ENCODE data around the gene FGFR1OP2. TPM values are rescaled to one million over a fixed set of nuclear protein-coding genes. Genes with fewer than 3 reads are reported as not detected.

Gene FGFR1OP2
- total RNA-seq, 4 donors from 2014 or later: 38.1 to 60.3 (median 46.6) TPM

DNA sequence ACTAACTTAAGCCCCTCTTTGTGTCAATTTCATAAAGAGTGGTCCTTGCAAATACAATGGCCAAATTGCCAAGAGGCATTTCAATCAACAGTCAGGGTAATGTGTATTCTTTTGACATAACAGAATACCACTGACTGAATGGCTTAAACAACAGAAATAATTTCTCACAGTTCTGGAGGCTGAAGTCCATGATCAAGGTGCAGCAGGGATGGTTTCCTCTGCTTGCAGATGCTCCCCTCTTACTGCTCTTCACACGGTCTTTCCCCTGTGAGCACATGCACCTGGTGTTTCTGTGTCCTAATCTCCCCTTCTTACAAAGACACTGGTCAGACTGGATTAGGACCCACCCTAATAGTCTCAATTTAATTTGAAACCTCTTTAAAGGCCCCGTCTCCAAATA lies 31.9 kb downstream of the FGFR1OP2 start:
- TF ChIP-seq POLR2A (IDR thresholded peaks at IDR 0.05): no peak
- no peak for TF ChIP-seq CTCF (IDR thresholded peaks at IDR 0.05)
- WGBS, 2 donors: 94 to 95% methylated on average over 2 of the region's 2 CpGs
- no peak for DNase-seq (ENCODE audit: low spot score in 2 of 2)
- intact Hi-C loops (cut with DNase I; ENCODE audit: low total_unique reads): no loop called here
- H3K4me3 ChIP-seq (ENCODE audit: low read depth, poor library complexity, severe bottlenecking): no peak overlapping the region

- WGBS, 2 donors: 77 to 83% methylated on average over 2 of the region's 2 CpGs
- intact Hi-C loops (cut with DNase I; ENCODE audit: low total_unique reads): no loop called here
- DNase-seq (ENCODE audit: low spot score in 2 of 2): no peak
- TF ChIP-seq CTCF (IDR thresholded peaks at IDR 0.05) (no peak), POLR2A (IDR thresholded peaks at IDR 0.05) (no peak)
- no peak overlapping the region for H3K4me3 ChIP-seq (ENCODE audit: low read depth, poor library complexity, severe bottlenecking)
Measured at GRCh38 chr12:26971963-26972362, 33.7 kb downstream of the FGFR1OP2 start.

DNA sequence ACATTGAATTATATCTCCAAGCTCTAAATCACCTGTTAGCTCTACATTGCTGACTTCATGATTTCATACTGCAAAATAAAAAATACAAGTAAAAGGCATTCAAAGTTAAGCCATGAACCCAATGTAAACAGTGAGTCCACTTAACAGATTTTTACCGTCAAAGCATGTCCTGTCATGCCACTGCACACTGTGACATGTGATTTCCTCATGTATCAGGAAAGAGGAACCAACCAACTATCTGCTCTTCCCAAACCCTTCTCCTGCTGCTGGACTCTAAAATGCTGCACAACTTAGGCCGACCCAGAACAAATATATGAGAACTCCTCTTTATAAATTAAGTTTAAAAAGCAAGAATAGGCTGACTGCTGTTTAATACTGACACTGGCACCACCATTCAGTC lies 38.4 kb downstream of the FGFR1OP2 start:
- TF ChIP-seq CTCF (IDR thresholded peaks at IDR 0.05) (no peak), POLR2A (IDR thresholded peaks at IDR 0.05) (no peak)
- H3K4me3 ChIP-seq (ENCODE audit: low read depth, poor library complexity, severe bottlenecking): no peak overlapping the region
- WGBS, 2 donors: 82 to 93% methylated on average over 2 of the region's 2 CpGs

GRCh38 chr12:26978801-26979200 lies 40.5 kb downstream of the FGFR1OP2 start:
- intact Hi-C loops (cut with DNase I; ENCODE audit: low total_unique reads): no loop called here
- no peak for TF ChIP-seq CTCF (IDR thresholded peaks at IDR 0.05)
- TF ChIP-seq POLR2A (IDR thresholded peaks at IDR 0.05): no peak
- DNase-seq (ENCODE audit: low spot score in 2 of 2): no peak
- H3K4me3 ChIP-seq (ENCODE audit: low read depth, poor library complexity, severe bottlenecking): no peak overlapping the region
- WGBS, 2 donors: 93 to 95% methylated on average over 1 of the region's 1 CpG

More for the DNA sequence above, 38.4 kb downstream of the FGFR1OP2 start:
- intact Hi-C loops (cut with DNase I; ENCODE audit: low total_unique reads): no loop called here
- DNase-seq (ENCODE audit: low spot score in 2 of 2): no peak

DNA sequence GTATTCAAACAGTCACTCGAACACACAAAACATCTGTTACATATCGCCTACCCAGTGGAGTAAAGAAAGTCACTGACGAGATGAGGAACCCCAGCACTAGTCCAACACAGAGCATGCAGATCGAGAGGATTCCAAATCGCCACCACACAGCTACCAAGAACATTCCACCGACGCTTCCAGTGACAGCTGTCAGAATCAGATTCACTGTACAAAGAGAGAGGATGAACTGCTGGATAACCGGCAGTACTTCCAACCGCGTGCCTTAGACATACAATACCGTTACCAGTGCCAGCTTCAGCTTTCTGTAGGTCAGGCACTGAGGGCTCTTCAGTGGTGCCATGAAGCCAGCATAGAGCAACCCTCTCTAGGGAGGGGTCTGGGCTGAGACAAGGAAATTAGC lies 41.5 kb downstream of the FGFR1OP2 start:
- 91 to 96% methylated on average over 11 of the region's 11 CpGs for WGBS, 2 donors
- TF ChIP-seq POLR2A (IDR thresholded peaks at IDR 0.05) (no peak), CTCF (IDR thresholded peaks at IDR 0.05) (no peak)
- intact Hi-C loops (cut with DNase I; ENCODE audit: low total_unique reads): no loop called here
- no peak overlapping the region for H3K4me3 ChIP-seq (ENCODE audit: low read depth, poor library complexity, severe bottlenecking)
- no peak for DNase-seq (ENCODE audit: low spot score in 2 of 2)

DNA sequence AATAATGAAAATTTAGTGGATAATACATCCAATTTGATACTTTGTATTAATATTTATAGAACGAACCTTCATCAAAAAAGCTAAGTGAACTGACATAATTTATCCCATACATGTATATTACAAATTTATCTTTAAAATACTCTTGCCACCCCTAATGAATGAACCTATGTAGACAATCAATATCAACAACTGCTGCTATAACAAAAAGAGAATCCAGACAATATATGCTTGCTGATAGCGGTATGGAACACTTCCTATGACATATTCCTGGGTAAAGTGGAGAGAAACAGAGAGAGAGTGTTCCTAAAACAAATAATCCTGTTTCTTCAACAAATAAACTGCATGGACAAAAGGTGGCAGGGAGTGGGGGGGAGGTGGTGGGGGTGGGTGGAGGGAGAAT lies 44.6 kb downstream of the FGFR1OP2 start:
- TF ChIP-seq POLR2A (IDR thresholded peaks at IDR 0.05) (no peak), CTCF (IDR thresholded peaks at IDR 0.05) (no peak)
- no peak overlapping the region for H3K4me3 ChIP-seq (ENCODE audit: low read depth, poor library complexity, severe bottlenecking)
- intact Hi-C loops (cut with DNase I; ENCODE audit: low total_unique reads): no loop called here
- 95 to 100% methylated on average over 2 of the region's 2 CpGs for WGBS, 2 donors
- no peak for DNase-seq (ENCODE audit: low spot score in 2 of 2)
